Muscle layer of colon (tissue), 2 donors: ENCODE results near the gene B3GNT7.
"Not testable (repeated sequence)": the region's sequence is repeated elsewhere in the genome, so short reads cannot be mapped to it uniquely, and the experiment has no call there.

Source experiments
- H3K27ac ChIP-seq: one replicate; pipeline ENCODE4 v1.7.0; 2013; ENCODE audit warnings: low read depth, mild to moderate bottlenecking, low read length, moderate library complexity
- H3K27me3 ChIP-seq, 2 donors: one replicate each; pipeline ENCODE4 v1.7.0; 2013; ENCODE audit warnings: low read length in 2 of 2, mild to moderate bottlenecking in 2 of 2; ENCODE audit not compliant: insufficient read depth in 2 of 2, control insufficient read depth in 1 of 2
- H3K36me3 ChIP-seq: one replicate; pipeline ENCODE4 v1.7.0; 2013; ENCODE audit warnings: mild to moderate bottlenecking, low read length; ENCODE audit not compliant: insufficient read depth
- H3K4me1 ChIP-seq: one replicate; pipeline ENCODE4 v1.7.0; 2013; ENCODE audit warnings: mild to moderate bottlenecking, low read length; ENCODE audit not compliant: insufficient read depth
- H3K4me3 ChIP-seq, 2 donors: one replicate each; pipeline ENCODE4 v1.7.0; 2013; ENCODE audit warnings: low read length in 2 of 2, low read depth in 1 of 2, mild to moderate bottlenecking in 1 of 2, moderate library complexity in 1 of 2
- H3K9ac ChIP-seq: one replicate; pipeline ENCODE4 v1.7.0; 2013; ENCODE audit warnings: low read length
- H3K9me3 ChIP-seq: one replicate; pipeline ENCODE4 v1.7.0; 2013; ENCODE audit warnings: mild to moderate bottlenecking, low read length
- donor health status: abdominal sarcoma.
- donor health status: Adenocarcinoma of cecum.

B3GNT7 gene

DNA sequence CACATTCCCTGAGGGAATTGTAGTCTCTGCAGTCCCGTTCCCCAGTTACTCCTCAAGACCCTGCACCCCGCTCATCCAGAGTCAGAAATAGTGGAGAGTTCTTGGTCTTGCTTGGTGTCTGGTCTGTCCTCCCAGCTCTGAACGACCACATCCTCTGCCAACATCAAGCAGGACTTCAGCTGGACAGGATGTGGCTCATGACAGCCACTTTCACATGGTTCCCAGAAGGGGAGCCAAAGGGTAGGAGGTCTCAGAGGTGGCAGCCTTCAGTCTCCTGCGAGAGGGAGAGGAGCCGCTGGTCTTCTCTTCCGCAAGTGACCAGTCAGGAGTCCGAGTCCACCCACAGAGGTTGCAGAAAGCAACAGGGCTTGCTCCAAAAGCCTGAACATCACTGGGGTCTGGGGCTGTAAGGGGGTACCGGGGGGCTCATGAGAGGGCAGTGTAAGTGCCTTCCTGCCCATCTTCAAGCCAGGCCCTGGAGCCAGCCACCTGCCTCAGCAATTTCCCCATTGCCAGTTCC is 29.8 kb downstream of the B3GNT7 start:
- Histone ChIP-seq H3K27ac (no peak overlapping the region), H3K36me3 (no peaks in the 10 kb centered on the region), H3K4me1 (no peaks in the 10 kb centered on the region), H3K4me3 (no peak overlapping the region), H3K27me3 (no peaks in the 10 kb centered on the region), H3K9me3 (no peaks in the 10 kb centered on the region), H3K9ac (no peak overlapping the region)

DNA sequence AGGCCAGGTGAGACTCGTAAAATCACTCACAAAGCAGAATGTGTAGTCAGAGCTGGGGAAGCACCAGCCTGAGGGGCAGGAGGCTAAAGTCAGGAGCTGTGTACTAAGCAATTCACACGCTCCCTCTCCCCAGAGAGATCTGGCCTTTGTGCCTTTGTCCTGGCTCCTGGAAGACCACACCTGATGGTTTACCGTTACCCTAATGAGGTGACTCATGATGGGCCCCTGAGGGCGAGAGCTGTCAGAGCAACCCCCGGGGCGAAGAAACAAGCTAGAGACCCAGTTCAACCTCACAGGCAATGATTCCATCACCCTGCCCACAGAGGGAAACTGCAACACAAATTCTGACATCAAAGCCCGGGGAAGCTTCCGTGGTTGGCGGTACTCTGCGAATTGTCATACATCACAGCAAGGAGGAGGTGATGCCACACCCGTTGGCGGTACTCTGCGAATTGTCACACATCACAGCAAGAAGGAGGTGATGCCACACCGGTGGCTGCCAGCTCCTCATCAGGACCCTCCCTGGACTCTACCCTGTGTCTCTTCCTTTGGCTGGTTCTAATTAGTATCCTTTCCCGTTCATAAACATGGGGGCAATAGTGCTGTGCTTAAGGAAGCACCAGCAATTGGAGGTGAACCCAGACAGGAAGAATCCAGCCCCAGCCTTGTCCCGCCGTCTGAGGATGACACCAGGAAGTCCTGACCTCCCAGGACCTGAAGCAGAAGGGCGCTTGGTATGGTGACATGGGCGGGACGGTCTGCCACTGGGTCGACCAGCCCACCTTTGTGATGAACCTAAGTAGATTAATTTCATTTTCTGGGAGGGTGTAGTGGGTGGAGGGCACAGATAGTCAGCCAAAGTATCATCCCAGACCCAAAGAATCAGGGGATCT is 30.5 kb downstream of the B3GNT7 start:
- Histone ChIP-seq H3K9ac (no peak overlapping the region), H3K36me3 (no peaks in the 10 kb centered on the region), H3K4me3 (no peak overlapping the region), H3K4me1 (no peaks in the 10 kb centered on the region), H3K27me3 (no peaks in the 10 kb centered on the region), H3K9me3 (no peaks in the 10 kb centered on the region), H3K27ac (no peak overlapping the region)

DNA sequence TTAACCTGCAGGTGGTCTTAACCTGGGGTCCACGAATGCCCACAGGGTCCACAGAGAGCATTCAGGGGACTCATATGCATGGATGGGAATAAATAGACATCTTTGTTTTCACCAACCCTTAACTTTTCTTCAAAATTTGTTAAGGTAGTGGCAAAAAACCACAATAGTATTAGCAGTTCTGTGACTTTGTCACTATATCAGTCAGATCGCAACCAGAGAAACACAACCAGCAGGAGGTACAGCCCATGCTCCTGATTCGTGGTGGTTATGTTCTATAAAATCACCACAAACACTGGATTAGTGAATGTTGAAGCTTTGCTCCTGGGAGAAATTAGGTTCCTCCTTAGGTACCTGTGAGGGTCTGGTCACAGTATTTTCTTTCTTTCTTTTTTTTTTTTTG is 31.6 kb downstream of the B3GNT7 start:
- Histone ChIP-seq H3K4me1 (no peaks in the 10 kb centered on the region), H3K36me3 (no peaks in the 10 kb centered on the region), H3K27me3 (no peaks in the 10 kb centered on the region), H3K27ac (no peak overlapping the region), H3K9ac (no peak overlapping the region), H3K4me3 (no peak overlapping the region), H3K9me3 (no peaks in the 10 kb centered on the region)

DNA sequence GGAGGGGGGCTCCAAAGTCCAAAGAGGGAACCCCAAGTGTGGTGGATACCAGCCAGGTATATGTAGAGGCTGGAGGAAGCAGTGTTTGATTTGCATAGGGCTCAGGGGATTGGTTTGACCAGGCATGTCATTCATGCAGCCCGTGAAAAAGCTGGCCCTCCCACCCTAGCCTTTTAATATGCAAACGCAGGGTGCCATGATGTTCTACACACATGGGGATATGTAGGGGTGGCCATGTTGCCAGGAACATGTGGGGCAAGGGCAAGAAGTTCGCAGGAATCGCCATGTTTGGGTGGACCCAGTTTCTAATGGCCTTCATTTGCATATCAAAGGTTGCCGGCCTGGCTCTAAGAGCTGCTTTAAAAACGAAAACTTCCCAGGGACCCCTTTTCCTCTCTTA is 33.6 kb downstream of the B3GNT7 start:
- H3K4me3 ChIP-seq = no peak overlapping the region
- no peaks in the 10 kb centered on the region for H3K36me3 ChIP-seq
- H3K27ac ChIP-seq = no peak overlapping the region
- H3K4me1 ChIP-seq = no peaks in the 10 kb centered on the region
- H3K9ac ChIP-seq = no peak overlapping the region
- H3K27me3 ChIP-seq = no peaks in the 10 kb centered on the region
- H3K9me3 ChIP-seq = no peaks in the 10 kb centered on the region

DNA sequence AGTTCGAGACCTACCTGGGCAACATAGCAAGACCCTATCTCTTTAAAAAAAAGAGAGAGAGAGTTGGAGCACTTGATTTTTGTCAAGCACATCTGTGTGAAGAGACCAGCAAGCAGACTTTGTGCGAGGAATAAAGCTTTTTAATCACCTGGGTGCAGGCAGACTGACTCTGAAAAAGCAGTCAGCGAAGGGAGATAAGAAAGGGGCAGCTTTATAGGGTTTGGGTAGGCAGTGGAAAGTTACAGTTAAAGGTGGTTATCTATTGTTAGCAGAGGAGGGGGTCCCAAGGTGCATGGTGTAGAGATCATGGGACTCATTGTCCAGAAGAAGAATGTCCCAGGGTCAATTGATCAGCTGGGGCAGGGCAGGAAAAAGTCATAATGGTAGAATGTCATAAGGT is 34.4 kb downstream of the B3GNT7 start:
- Histone ChIP-seq H3K27ac (no peak overlapping the region), H3K27me3 (no peaks in the 10 kb centered on the region), H3K4me1 (no peaks in the 10 kb centered on the region), H3K36me3 (no peaks in the 10 kb centered on the region), H3K9me3 (no peaks in the 10 kb centered on the region), H3K4me3 (no peak overlapping the region), H3K9ac (no peak overlapping the region)

DNA sequence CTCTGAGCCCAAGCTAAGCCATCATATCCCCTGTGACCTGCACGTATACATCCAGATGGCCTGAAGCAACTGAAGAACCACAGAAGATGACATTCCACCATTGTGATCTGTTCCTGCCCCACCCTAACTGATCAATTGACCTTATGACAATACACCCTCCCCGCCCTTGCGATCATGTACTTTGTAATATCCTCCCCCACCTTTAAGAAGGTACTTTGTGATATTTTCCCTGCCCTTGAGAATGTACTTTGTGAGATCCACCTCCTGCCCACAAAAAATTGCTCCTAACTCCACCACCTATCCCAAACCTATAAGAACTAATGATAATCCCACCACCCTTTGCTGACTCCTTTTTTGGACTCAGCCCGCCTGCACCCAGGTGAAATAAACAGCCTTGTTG is 34.9 kb downstream of the B3GNT7 start:
- not testable (repeated sequence) for H3K27me3 ChIP-seq, H3K4me3 ChIP-seq, H3K9ac ChIP-seq, H3K36me3 ChIP-seq, H3K27ac ChIP-seq, H3K4me1 ChIP-seq, H3K9me3 ChIP-seq

DNA sequence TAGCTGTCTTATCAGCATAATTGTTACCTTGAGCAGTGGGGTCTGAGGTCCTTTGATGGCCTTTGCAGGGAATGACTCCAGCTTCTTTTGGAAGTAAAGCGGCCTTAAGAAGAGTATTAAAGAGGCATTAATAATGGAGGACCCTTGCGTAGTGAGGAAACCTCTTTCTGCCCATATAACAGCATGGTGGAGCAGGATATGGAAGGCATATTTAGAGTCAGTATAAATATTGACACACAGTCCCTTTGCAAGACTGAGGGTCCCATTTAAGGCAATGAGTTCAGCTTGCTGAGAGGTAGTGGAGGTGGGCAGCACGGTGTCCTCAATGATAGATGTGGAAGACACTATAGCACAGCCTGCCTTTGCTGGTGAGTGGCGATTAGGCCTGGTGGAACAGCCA is 36.1 kb downstream of the B3GNT7 start:
- H3K9me3 ChIP-seq = no peaks in the 10 kb centered on the region
- H3K27me3 ChIP-seq = no peaks in the 10 kb centered on the region
- no peaks in the 10 kb centered on the region for H3K36me3 ChIP-seq
- no peaks in the 10 kb centered on the region for H3K4me1 ChIP-seq
- H3K27ac ChIP-seq = no peak overlapping the region
- no peak overlapping the region for H3K9ac ChIP-seq
- H3K4me3 ChIP-seq = no peak overlapping the region

DNA sequence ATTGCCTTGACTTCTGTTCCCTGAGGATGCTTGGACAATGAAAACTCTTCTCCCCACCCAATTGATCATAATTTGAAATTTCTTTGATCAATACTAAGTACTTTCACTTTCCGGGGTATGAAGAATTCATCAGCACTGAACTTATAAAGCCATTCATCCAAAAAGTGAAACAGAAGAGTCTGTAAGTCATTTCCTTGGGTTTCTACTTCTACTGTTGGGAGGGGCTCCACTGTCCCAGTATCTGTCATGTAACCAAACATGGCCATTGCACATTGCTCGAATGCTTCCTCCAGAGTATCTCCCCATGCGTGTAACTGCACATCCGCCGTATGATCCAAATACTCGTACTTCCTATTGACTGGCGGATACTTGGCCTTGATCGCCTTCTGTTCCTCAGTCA is 38.5 kb downstream of the B3GNT7 start:
- Histone ChIP-seq H3K9ac (no peak overlapping the region), H3K36me3 (no peaks in the 10 kb centered on the region), H3K4me1 (no peaks in the 10 kb centered on the region), H3K4me3 (no peak overlapping the region), H3K27me3 (no peaks in the 10 kb centered on the region), H3K27ac (no peak overlapping the region), H3K9me3 (no peaks in the 10 kb centered on the region)

DNA sequence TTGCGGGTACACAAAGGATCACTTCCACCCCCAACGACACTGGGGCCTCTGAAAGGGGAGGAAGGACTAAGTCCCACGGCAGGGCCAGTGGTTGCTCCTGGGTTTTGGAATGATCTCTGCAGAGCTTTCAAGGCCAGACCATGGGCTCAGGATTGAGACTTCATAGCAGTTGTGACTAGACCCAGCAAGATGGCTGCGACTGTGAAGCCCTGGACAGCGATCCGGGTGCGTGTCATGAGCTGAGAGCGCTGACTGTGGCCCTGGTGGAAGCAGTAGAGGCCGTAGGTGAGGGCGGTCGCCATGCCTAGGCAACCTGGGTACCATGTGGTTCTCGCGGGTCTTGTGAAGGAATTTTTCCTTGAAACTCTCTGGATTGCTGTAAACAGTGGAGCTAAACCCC is 41.4 kb downstream of the B3GNT7 start:
- no peaks in the 10 kb centered on the region for H3K27me3 ChIP-seq
- H3K4me1 ChIP-seq = no peaks in the 10 kb centered on the region
- H3K9me3 ChIP-seq = no peaks in the 10 kb centered on the region
- no peak overlapping the region for H3K27ac ChIP-seq
- no peak overlapping the region for H3K4me3 ChIP-seq
- H3K36me3 ChIP-seq = no peaks in the 10 kb centered on the region
- no peak overlapping the region for H3K9ac ChIP-seq

DNA sequence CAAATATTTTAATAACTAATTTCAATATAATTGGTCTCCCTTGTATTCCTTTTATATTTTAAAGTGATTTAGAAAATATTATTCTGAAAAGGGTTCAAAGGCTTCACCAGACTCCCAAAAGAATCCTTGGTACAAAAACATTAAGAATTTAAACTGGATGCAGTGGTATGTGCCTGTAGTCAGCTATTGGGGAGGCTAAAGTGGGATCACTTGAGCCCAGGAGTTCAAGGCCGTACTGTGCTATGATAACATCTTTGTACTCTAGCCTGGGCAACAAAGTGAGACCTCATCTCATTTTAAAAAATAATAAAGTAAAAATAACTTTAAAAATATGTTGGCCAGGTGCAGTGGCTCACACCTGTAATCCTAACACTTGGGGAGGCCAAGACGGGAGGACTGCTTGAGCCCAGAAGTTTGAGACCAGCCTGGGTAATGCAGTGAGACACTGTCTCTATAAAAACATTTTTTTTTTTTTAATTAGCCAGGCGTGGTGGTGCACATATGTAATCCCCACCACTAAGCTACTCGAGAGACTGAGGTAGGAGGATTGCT is 54.1 kb downstream of the B3GNT7 start:
- Histone ChIP-seq H3K27ac (no peak overlapping the region), H3K36me3 (peaks cover 12% of the 10 kb centered on the region), H3K9ac (no peak overlapping the region), H3K9me3 (no peaks in the 10 kb centered on the region), H3K27me3 (no peaks in the 10 kb centered on the region), H3K4me1 (no peaks in the 10 kb centered on the region), H3K4me3 (no peak overlapping the region)

DNA sequence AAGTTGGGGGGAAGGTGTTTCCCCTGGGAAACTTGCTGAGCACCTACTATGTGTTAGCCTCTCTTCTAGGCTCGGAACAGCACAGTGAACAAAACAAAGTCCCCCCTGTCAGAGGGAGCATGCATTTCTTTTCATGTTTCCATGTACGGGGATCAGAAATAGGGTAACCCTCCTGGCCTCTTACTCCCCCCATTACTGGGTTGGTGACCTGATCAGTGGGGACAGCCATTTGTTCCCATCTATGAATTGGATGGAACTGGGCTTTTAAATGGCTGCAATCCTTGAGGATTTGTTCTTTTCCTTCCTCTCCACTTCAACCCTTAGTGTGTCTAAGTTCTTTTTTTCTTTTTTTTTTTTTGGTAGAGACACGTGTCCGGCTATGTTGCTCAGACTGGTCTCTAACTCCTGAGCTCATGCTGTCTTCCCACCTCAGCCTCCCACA is 55.1 kb downstream of the B3GNT7 start:
- H3K27ac ChIP-seq = no peak overlapping the region
- no peak overlapping the region for H3K9ac ChIP-seq
- H3K4me1 ChIP-seq = no peaks in the 10 kb centered on the region
- no peak overlapping the region for H3K4me3 ChIP-seq
- H3K27me3 ChIP-seq = no peaks in the 10 kb centered on the region
- peaks cover 22% of the 10 kb centered on the region for H3K36me3 ChIP-seq
- no peaks in the 10 kb centered on the region for H3K9me3 ChIP-seq
